H1 (cell line): ENCODE measurements around the gene AGER. TPM values are rescaled to one million over a fixed set of nuclear protein-coding genes. Genes with fewer than 3 reads are reported as not detected.
"Not testable (repeated sequence)": the region's sequence is repeated elsewhere in the genome, so short reads cannot be mapped to it uniquely, and the experiment has no call there.

Experiments used
- CTCF ChIA-PET: fragments of 300-600 bp; sonication (Branson Sonifier 250); formaldehyde crosslinking; loops from one replicate; lab custom pipeline; 2021; ENCODE audit not compliant: partially characterized antibody; lab: Charles Lee
- POLR2A ChIA-PET: fragments of 300-600 bp; sonication (Branson Sonifier 250); formaldehyde crosslinking; loops from one replicate; lab custom pipeline; 2021; ENCODE audit warnings: inconsistent platforms; ENCODE audit not compliant: partially characterized antibody; lab: Charles Lee
- DNase-seq, 2 experiments: peaks; one replicate each; pipeline versions ENCODE4 v3.0.0 to v3.0.0-alpha.2; 2010 to 2022; ENCODE audit warnings: low spot score in 2 of 2, low read depth in 1 of 2, mixed read lengths in 1 of 2
- FAIRE-seq: peaks from 2 replicates; lab custom pipeline; 2011; peaks lifted over from hg19 to GRCh38; lab: Jason Lieb, UNC
- H2AFZ ChIP-seq: 2 replicates; pipeline ENCODE4 v1.8.1; 2012; ENCODE audit warnings: low read length, inconsistent platforms
- H2AK5ac ChIP-seq: 2 replicates; pipeline ENCODE4 v1.6.1; 2013; ENCODE audit warnings: low read depth, low read length
- H2BK120ac ChIP-seq: replicated peaks from 2 replicates; pipeline ENCODE3; 2013; ENCODE audit warnings: low read depth, low read length, inconsistent platforms
- H2BK12ac ChIP-seq: 2 replicates; pipeline ENCODE4 v1.6.1; 2013; ENCODE audit warnings: low read depth, low read length
- H2BK15ac ChIP-seq: 2 replicates; pipeline ENCODE4 v1.6.1; 2013; ENCODE audit warnings: low read length
- H2BK20ac ChIP-seq: 2 replicates; pipeline ENCODE4 v1.6.1; 2013; ENCODE audit warnings: low read length
- H2BK5ac ChIP-seq: 2 replicates; pipeline ENCODE4 v1.6.1; 2013; ENCODE audit warnings: low read depth, low read length
- H3K14ac ChIP-seq: 2 replicates; pipeline ENCODE4 v1.6.1; 2013; ENCODE audit warnings: inconsistent platforms; ENCODE audit not compliant: insufficient read length
- H3K18ac ChIP-seq: 2 replicates; pipeline ENCODE4 v1.6.1; 2013; ENCODE audit warnings: low read length; ENCODE audit errors: extremely low read depth
- H3K23ac ChIP-seq: 2 replicates; pipeline ENCODE4 v1.6.1; 2013; ENCODE audit warnings: inconsistent platforms; ENCODE audit not compliant: insufficient read length
- H3K23me2 ChIP-seq: 2 replicates; pipeline ENCODE4 v1.6.1; 2013; ENCODE audit warnings: low read depth, low read length
- H3K27ac ChIP-seq: 2 replicates; pipeline ENCODE4 v1.6.1; 2011; ENCODE audit warnings: low read depth, low read length, inconsistent platforms
- H3K27me3 ChIP-seq, 4 experiments: replicated peaks in 1 of 4; 1 replicate in 1 of 4; 2 replicates in 3 of 4; pipeline versions ENCODE4 v1.6.1 to v1.8.1; 2011 to 2013; ENCODE audit warnings: low read length in 3 of 4, mild to moderate bottlenecking in 3 of 4, inconsistent platforms in 2 of 4, mixed read lengths in 2 of 4, moderate library complexity in 1 of 4; ENCODE audit not compliant: control insufficient read depth in 3 of 4, insufficient read depth in 3 of 4; ENCODE audit errors: extremely low read depth in 1 of 4
- H3K36me3 ChIP-seq, 4 experiments: 2 replicates each; pipeline versions ENCODE4 v1.6.1 to v1.8.1; 2011 to 2013; ENCODE audit warnings: mild to moderate bottlenecking in 4 of 4, low read length in 3 of 4, moderate library complexity in 2 of 4, control low read depth in 1 of 4, inconsistent platforms in 1 of 4; ENCODE audit not compliant: insufficient read depth in 4 of 4, control insufficient read depth in 2 of 4
- H3K4ac ChIP-seq: replicated peaks from 2 replicates; pipeline ENCODE3; 2013; ENCODE audit warnings: low read length, low read depth, mixed read lengths, inconsistent platforms; ENCODE audit not compliant: insufficient read length
- H3K4me1 ChIP-seq, 4 experiments: replicated peaks in 1 of 4; 1 replicate in 1 of 4; 2 replicates in 3 of 4; pipeline versions ENCODE4 v1.6.1 to v1.8.1; 2011 to 2013; ENCODE audit warnings: low read length in 3 of 4, inconsistent platforms in 2 of 4, mixed read lengths in 1 of 4; ENCODE audit not compliant: insufficient read depth in 4 of 4, control insufficient read depth in 3 of 4
- H3K4me2 ChIP-seq, 2 experiments: 2 replicates each; pipeline versions ENCODE4 v1.6.1 to v1.8.1; 2011 to 2013; ENCODE audit warnings: low read depth in 2 of 2, low read length in 2 of 2, control low read depth in 1 of 2, inconsistent platforms in 1 of 2, mild to moderate bottlenecking in 1 of 2; ENCODE audit not compliant: insufficient read depth in 1 of 2
- H3K4me3 ChIP-seq, 4 experiments: fragments of 200-600, 300-600 bp in 1 of 4; sonication (generic), shearing (Covaris generic), sonication (Bioruptor Twin) in 1 of 4; 2 replicates each; pipeline versions ENCODE4 v1.5.1 to v1.8.1; 2011 to 2016; ENCODE audit warnings: low read length in 4 of 4, low read depth in 3 of 4, control low read depth in 2 of 4, inconsistent platforms in 2 of 4, mild to moderate bottlenecking in 2 of 4, mixed read lengths in 1 of 4, moderate library complexity in 1 of 4; ENCODE audit not compliant: insufficient read depth in 2 of 4; ENCODE audit errors: extremely low read depth in 1 of 4
- H3K56ac ChIP-seq: replicated peaks from 2 replicates; pipeline ENCODE3; 2013; ENCODE audit warnings: low read depth, mild to moderate bottlenecking, mixed read lengths, low read length, inconsistent platforms; ENCODE audit not compliant: insufficient read length
- H3K79me1 ChIP-seq: 2 replicates; pipeline ENCODE4 v1.6.1; 2013; ENCODE audit warnings: low read depth, low read length, control low read depth
- H3K79me2 ChIP-seq, 2 experiments: 2 replicates each; pipeline versions ENCODE4 v1.6.1 to v1.8.1; 2012 to 2013; ENCODE audit warnings: low read length in 2 of 2, mild to moderate bottlenecking in 2 of 2, inconsistent platforms in 1 of 2; ENCODE audit not compliant: insufficient read depth in 2 of 2, control insufficient read depth in 1 of 2
- H3K9ac ChIP-seq, 4 experiments: replicated peaks in 1 of 4; 1 replicate in 1 of 4; 2 replicates in 3 of 4; pipeline versions ENCODE4 v1.6.1 to v1.8.1; 2011 to 2013; ENCODE audit warnings: low read depth in 3 of 4, low read length in 3 of 4, control low read depth in 2 of 4, mild to moderate bottlenecking in 2 of 4, moderate library complexity in 2 of 4, inconsistent platforms in 1 of 4; ENCODE audit errors: extremely low read depth in 1 of 4
- H3K9me3 ChIP-seq, 2 experiments: 2 replicates each; pipeline versions ENCODE4 v1.6.1 to v1.8.1; 2012 to 2013; ENCODE audit warnings: mild to moderate bottlenecking in 2 of 2, moderate library complexity in 2 of 2, control low read depth in 1 of 2, inconsistent platforms in 1 of 2, low read depth in 1 of 2, low read length in 1 of 2, mixed read lengths in 1 of 2; ENCODE audit not compliant: insufficient read depth in 2 of 2
- H4K20me1 ChIP-seq, 2 experiments: replicated peaks in 1 of 2; 2 replicates each; pipeline versions ENCODE3 to v1.8.1; 2011 to 2013; ENCODE audit warnings: inconsistent platforms in 2 of 2, low read length in 2 of 2, mild to moderate bottlenecking in 1 of 2; ENCODE audit not compliant: insufficient read depth in 2 of 2, control insufficient read depth in 1 of 2
- H4K5ac ChIP-seq: 2 replicates; pipeline ENCODE4 v1.6.1; 2013; ENCODE audit warnings: low read length, low read depth, mixed read lengths, inconsistent platforms; ENCODE audit not compliant: insufficient read length
- H4K8ac ChIP-seq: 2 replicates; pipeline ENCODE4 v1.8.0; 2013; ENCODE audit warnings: mild to moderate bottlenecking, moderate library complexity, low read length, inconsistent platforms; ENCODE audit not compliant: insufficient read depth; ENCODE audit errors: extremely low read depth
- H4K91ac ChIP-seq: replicated peaks from 2 replicates; pipeline ENCODE3; 2013; ENCODE audit warnings: low read length, mixed read lengths, inconsistent platforms; ENCODE audit not compliant: insufficient read length
- WGBS, 2 experiments: shearing (Covaris generic) in 1 of 2; methylation state at CpG; one replicate each; pipeline versions ENCODE4 v1.1.6 to v1.1.7; 2013 to 2015; ENCODE audit warnings: low lambda C conversion rate in 2 of 2, mixed read lengths in 2 of 2, inconsistent platforms in 1 of 2, low coverage in 1 of 2, missing lambda C conversion rate in 1 of 2; ENCODE audit not compliant: insufficient replicate concordance in 2 of 2, insufficient coverage in 1 of 2, insufficient read length in 1 of 2; ENCODE audit errors: extremely low coverage in 1 of 2, missing lambda C conversion rate in 1 of 2; 5-methylcytosine and 5-hydroxymethylcytosine counted together
- polyA plus RNA-seq, 7 experiments: library from polyadenylated mRNA; depleted of rRNA in 3 of 7; stranded (reverse) in 5 of 7; unstranded in 2 of 7; fragments of >200 nt in 5 of 7; fragments of 200-250 nt in 2 of 7; gene quantifications; 1 replicate in 5 of 7; 2 replicates in 1 of 7; 4 replicates in 1 of 7; pipeline versions ENCODE4 v1.2.1 to v1.2.3, GENCODE V29; 2011 to 2013; ENCODE audit warnings: missing spikeins in 2 of 7, mixed read lengths in 2 of 7
- total RNA-seq: library from RNA; stranded (reverse); fragmentation: NEBNext Ultra II Directional; extraction: Animal tissue kit (Norgen Biotek cat#: 25700); gene quantifications from 2 replicates; pipeline ENCODE4 v1.2.1, GENCODE V29; 2021

Gene AGER
- total and polyA plus RNA-seq, 2 of the 8 experiments (the other 6 are each of a cell fraction or from before 2014, with no cell fraction given): 3.8 to 10.9 TPM

- not testable (repeated sequence) for FAIRE-seq, H3K23me2 ChIP-seq, H3K27ac ChIP-seq, H4K5ac ChIP-seq, H3K4me1 ChIP-seq, H4K20me1 ChIP-seq, H3K9ac ChIP-seq, H2BK15ac ChIP-seq, H3K36me3 ChIP-seq, H3K27me3 ChIP-seq, H3K14ac ChIP-seq, H2BK20ac ChIP-seq, H3K79me1 ChIP-seq, H2BK5ac ChIP-seq, H3K9me3 ChIP-seq, H2AFZ ChIP-seq, H2AK5ac ChIP-seq, H4K91ac ChIP-seq, DNase-seq, H2BK120ac ChIP-seq, H3K18ac ChIP-seq, H3K79me2 ChIP-seq, H3K23ac ChIP-seq, H3K56ac ChIP-seq, H4K8ac ChIP-seq, H3K4me3 ChIP-seq, H3K4me2 ChIP-seq, H2BK12ac ChIP-seq, H3K4ac ChIP-seq
- CTCF ChIA-PET: interaction anchor here (0.9 to 2.0 kb wide), 5 partner anchors 8 to 28 kb away, joined by 3 to 4 read pairs (median 4); no protein-coding TSS in a partner anchor
- POLR2A ChIA-PET: interaction anchor here (0.6 to 9.2 kb wide), 3 partner anchors 8 to 35 kb away, joined by 3 to 70 read pairs (median 3); partner anchors contain the start of genes ATF6B, FKBPL and TNXB
- WGBS, 2 experiments: 92% methylated on average over 7 of the region's 7 CpGs; no CpG with 5 or more reads in 1 of the 2 experiments
These were observed 39.8 kb downstream of the AGER start for GRCh38 chr6:32144238-32144637.
